ENCODE results near the gene TFEC. TPM values are rescaled to one million over a fixed set of nuclear protein-coding genes. Genes with fewer than 3 reads are reported as not detected.
"Not testable (repeated sequence)": the region's sequence is repeated elsewhere in the genome, so short reads cannot be mapped to it uniquely, and the experiment has no call there.

The TFEC gene
- total RNA-seq, 3 donors from 2014 or later (not counting 1 experiment from before 2014, with no cell fraction given) = 0.92 to 1.7 (median 1.1) TPM

GRCh38 chr7:115937960-115938359 is 92.6 kb downstream of the TFEC start:
- H3K27ac ChIP-seq (ENCODE audit: low read length) = no peak overlapping the region
- ATAC-seq (no peak), DNase-seq (no peak)
- no peaks in the 10 kb centered on the region for H3K9me3 ChIP-seq (ENCODE audit: control insufficient read depth, insufficient read depth, low read length)
- H3K27me3 ChIP-seq (ENCODE audit: control insufficient read depth, insufficient read depth, low read length) = no peaks in the 10 kb centered on the region
- Mint-ChIP-seq H3K4me3 (no peak overlapping the region), H3K9me3 (peaks cover 0 to 2% of the 10 kb centered on the region in 2 donors), H3K27me3 (ENCODE audit: low read depth in 2 of 2) (no peaks in the 10 kb centered on the region), H3K27ac (no peak overlapping the region), H3K36me3 (no peaks in the 10 kb centered on the region), H3K4me1 (no peaks in the 10 kb centered on the region)
- no peak overlapping the region for H3K4me3 ChIP-seq (ENCODE audit: low read length)
- H3K4me1 ChIP-seq (ENCODE audit: control insufficient read depth, insufficient read depth, low read length) = no peaks in the 10 kb centered on the region
- no peak for TF ChIP-seq CTCF (IDR thresholded peaks at IDR 0.05)
- WGBS (ENCODE audit: insufficient coverage) = 80% methylated on average over 1 of the region's 1 CpG
- intact Hi-C loops (cut with micrococcal nuclease) = no loop called here
- no peaks in the 10 kb centered on the region for H3K36me3 ChIP-seq (ENCODE audit: control insufficient read depth, insufficient read depth, low read length)

- TF ChIP-seq CTCF (IDR thresholded peaks at IDR 0.05) = no peak
Measured at GRCh38 chr7:115933471-115933870, 97.1 kb downstream of the TFEC start.

GRCh38 chr7:115932880-115933279 is 97.7 kb downstream of the TFEC start:
- no peaks in the 10 kb centered on the region for H3K27me3 ChIP-seq (ENCODE audit: control insufficient read depth, insufficient read depth, low read length)
- intact Hi-C loops (cut with micrococcal nuclease) = no loop called here
- H3K27me3 Mint-ChIP-seq (ENCODE audit: low read depth in 2 of 2) = no peaks in the 10 kb centered on the region
- no peak overlapping the region for H3K27ac ChIP-seq (ENCODE audit: low read length)
- WGBS (ENCODE audit: insufficient coverage) = 67% methylated on average over 1 of the region's 2 CpGs
- no peak for TF ChIP-seq CTCF (IDR thresholded peaks at IDR 0.05)
- H3K4me1 ChIP-seq (ENCODE audit: control insufficient read depth, insufficient read depth, low read length) = no peaks in the 10 kb centered on the region
- H3K9me3 Mint-ChIP-seq = peaks cover 0 to 2% of the 10 kb centered on the region in 2 donors
- H3K27ac Mint-ChIP-seq = no peak overlapping the region
- no peaks in the 10 kb centered on the region for H3K36me3 ChIP-seq (ENCODE audit: control insufficient read depth, insufficient read depth, low read length)
- H3K36me3 Mint-ChIP-seq = no peaks in the 10 kb centered on the region
- DNase-seq = no peak
- H3K4me1 Mint-ChIP-seq = no peaks in the 10 kb centered on the region
- no peak overlapping the region for H3K4me3 Mint-ChIP-seq
- H3K9me3 ChIP-seq (ENCODE audit: control insufficient read depth, insufficient read depth, low read length) = no peaks in the 10 kb centered on the region
- no peak for ATAC-seq
- H3K4me3 ChIP-seq (ENCODE audit: low read length) = no peak overlapping the region

More at GRCh38 chr7:115933471-115933870, 97.1 kb downstream of the TFEC start:
- Histone ChIP-seq H3K4me3 (ENCODE audit: low read length) (no peak overlapping the region), H3K27me3 (ENCODE audit: control insufficient read depth, insufficient read depth, low read length) (no peaks in the 10 kb centered on the region), H3K9me3 (ENCODE audit: control insufficient read depth, insufficient read depth, low read length) (no peaks in the 10 kb centered on the region), H3K36me3 (ENCODE audit: control insufficient read depth, insufficient read depth, low read length) (no peaks in the 10 kb centered on the region), H3K27ac (ENCODE audit: low read length) (no peak overlapping the region), H3K4me1 (ENCODE audit: control insufficient read depth, insufficient read depth, low read length) (no peaks in the 10 kb centered on the region)
- intact Hi-C loops (cut with micrococcal nuclease) = no loop called here
- Mint-ChIP-seq H3K4me1 (no peaks in the 10 kb centered on the region), H3K4me3 (no peak overlapping the region), H3K27me3 (ENCODE audit: low read depth in 2 of 2) (no peaks in the 10 kb centered on the region), H3K9me3 (peaks cover 0 to 2% of the 10 kb centered on the region in 2 donors), H3K27ac (no peak overlapping the region), H3K36me3 (no peaks in the 10 kb centered on the region)
- DNase-seq (no peak), ATAC-seq (no peak)
- 91% methylated on average over 1 of the region's 4 CpGs for WGBS (ENCODE audit: insufficient coverage)

- H3K4me3 ChIP-seq (ENCODE audit: low read length); H3K36me3 Mint-ChIP-seq; H3K27me3 ChIP-seq (ENCODE audit: control insufficient read depth, insufficient read depth, low read length); ATAC-seq; H3K27ac ChIP-seq (ENCODE audit: low read length); H3K9me3 ChIP-seq (ENCODE audit: control insufficient read depth, insufficient read depth, low read length); H3K27me3 Mint-ChIP-seq (ENCODE audit: low read depth in 2 of 2); H3K4me1 Mint-ChIP-seq; H3K9me3 Mint-ChIP-seq; H3K27ac Mint-ChIP-seq; H3K36me3 ChIP-seq (ENCODE audit: control insufficient read depth, insufficient read depth, low read length); H3K4me3 Mint-ChIP-seq; H3K4me1 ChIP-seq (ENCODE audit: control insufficient read depth, insufficient read depth, low read length); DNase-seq; intact Hi-C loops (cut with micrococcal nuclease): not testable (repeated sequence)
- WGBS (ENCODE audit: insufficient coverage) = 100% methylated on average over 2 of the region's 4 CpGs
Measured at GRCh38 chr7:115930184-115930583, 100.4 kb downstream of the TFEC start.

- H3K4me1 ChIP-seq (ENCODE audit: control insufficient read depth, insufficient read depth, low read length); H3K36me3 Mint-ChIP-seq; H3K27me3 Mint-ChIP-seq (ENCODE audit: low read depth in 2 of 2); intact Hi-C loops (cut with micrococcal nuclease); H3K4me1 Mint-ChIP-seq; H3K4me3 Mint-ChIP-seq; H3K27ac Mint-ChIP-seq; DNase-seq; H3K9me3 Mint-ChIP-seq; H3K9me3 ChIP-seq (ENCODE audit: control insufficient read depth, insufficient read depth, low read length); ATAC-seq; H3K27ac ChIP-seq (ENCODE audit: low read length); H3K36me3 ChIP-seq (ENCODE audit: control insufficient read depth, insufficient read depth, low read length); H3K4me3 ChIP-seq (ENCODE audit: low read length); H3K27me3 ChIP-seq (ENCODE audit: control insufficient read depth, insufficient read depth, low read length): not testable (repeated sequence)
- 90% methylated on average over 2 of the region's 3 CpGs for WGBS (ENCODE audit: insufficient coverage)
Measured at GRCh38 chr7:115929736-115930135, 100.8 kb downstream of the TFEC start.
